HFF-Myc (cell line): Measurements from ENCODE around the gene ATP5F1E.

Experiments
- DNase-seq: peaks from one replicate; pipeline ENCODE4 v3.0.0-alpha.2; 2011; ENCODE audit warnings: low read depth; ENCODE audit errors: extremely low read depth
- H3K4me3 ChIP-seq: replicated peaks from 2 replicates; pipeline ENCODE4 v1.5.1; 2011; ENCODE audit warnings: low read depth, mild to moderate bottlenecking, control low read depth, low read length
- CTCF ChIP-seq: IDR thresholded peaks from 2 replicates; pipeline ENCODE4 v1.5.1; 2012; ENCODE audit warnings: mild to moderate bottlenecking, low read depth, low read length, control low read depth; ENCODE audit errors: missing control alignments

Gene ATP5F1E

GRCh38 chr20:59017493-59018231 is 14.5 kb downstream of the ATP5F1E start:
- no peak for DNase-seq
- no peak for TF ChIP-seq CTCF

GRCh38 chr20:59016795-59017492 is 15.2 kb downstream of the ATP5F1E start:
- no peak for TF ChIP-seq CTCF
- DNase-seq, result no peak

More at GRCh38 chr20:59017493-59018231, 14.5 kb downstream of the ATP5F1E start:
- no peak overlapping the region for H3K4me3 ChIP-seq

GRCh38 chr20:59015812-59016711 is 16.1 kb downstream of the ATP5F1E start:
- TF ChIP-seq CTCF, result no peak
- DNase-seq, result no peak
- no peak overlapping the region for H3K4me3 ChIP-seq

More at GRCh38 chr20:59016795-59017492, 15.2 kb downstream of the ATP5F1E start:
- H3K4me3 ChIP-seq, result no peak overlapping the region

GRCh38 chr20:59015411-59015810 is 16.7 kb downstream of the ATP5F1E start:
- TF ChIP-seq CTCF, result no peak
- DNase-seq, result no peak
- H3K4me3 ChIP-seq, result no peak overlapping the region

- no peak for DNase-seq
- H3K4me3 ChIP-seq, result no peak overlapping the region
- no peak for TF ChIP-seq CTCF
These were observed 17.3 kb downstream of the ATP5F1E start for GRCh38 chr20:59014680-59015389.

- DNase-seq, result no peak
- no peak for TF ChIP-seq CTCF
These were observed 18.1 kb downstream of the ATP5F1E start for GRCh38 chr20:59013959-59014608.

More at GRCh38 chr20:59013959-59014608, 18.1 kb downstream of the ATP5F1E start:
- H3K4me3 ChIP-seq, result no peak overlapping the region
